Naive thymus-derived CD4-positive, alpha-beta T cell (primary cell): Measurements from ENCODE around the gene CSNK1G2. TPM values are rescaled to one million over a fixed set of nuclear protein-coding genes. Genes with fewer than 3 reads are reported as not detected.

Experiments used
- ATAC-seq: fragments of 150-1000 bp; cut with Tn5 transposase; 2 replicates; pipeline ENCODE4 v1.10.0; 2021; ENCODE audit warnings: mild to moderate bottlenecking, moderate library complexity
- CTCF ChIA-PET: fragments of 350-600 bp; sonication (Branson Sonifier 250); formaldehyde crosslinking; loops from one replicate; lab custom pipeline; 2021; ENCODE audit warnings: antibody characterized with exemption; lab: Charles Lee
- POLR2A ChIA-PET: fragments of 350-600 bp; sonication (Branson Sonifier 250); formaldehyde crosslinking; loops from one replicate; lab custom pipeline; 2021; ENCODE audit warnings: antibody characterized with exemption, inconsistent platforms; lab: Charles Lee
- DNase-seq, 9 donors: peaks; one replicate each; pipeline versions ENCODE4 v3.0.0 to v3.0.0-alpha.2; 2020 to 2022; ENCODE audit warnings: mixed read lengths in 1 of 9
- H3K27ac ChIP-seq: one replicate; pipeline ENCODE4 v1.7.0; 2013; ENCODE audit warnings: mild to moderate bottlenecking, low read depth, low read length, moderate library complexity
- H3K27me3 ChIP-seq, 2 donors: one replicate each; pipeline ENCODE4 v1.7.0; 2013; ENCODE audit warnings: low read length in 2 of 2, mild to moderate bottlenecking in 2 of 2, moderate library complexity in 2 of 2; ENCODE audit not compliant: control insufficient read depth in 2 of 2, insufficient read depth in 2 of 2
- H3K36me3 ChIP-seq, 3 experiments: 1 replicate in 2 of 3; 2 replicates in 1 of 3; pipeline ENCODE4 v1.7.0; 2013; ENCODE audit warnings: low read length in 3 of 3, mild to moderate bottlenecking in 3 of 3, moderate library complexity in 1 of 3; ENCODE audit not compliant: insufficient read depth in 3 of 3, control insufficient read depth in 2 of 3
- H3K4me1 ChIP-seq, 2 donors: one replicate each; pipeline ENCODE4 v1.7.0; 2013; ENCODE audit warnings: low read length in 2 of 2, mild to moderate bottlenecking in 2 of 2, moderate library complexity in 1 of 2; ENCODE audit not compliant: control insufficient read depth in 2 of 2, insufficient read depth in 2 of 2
- H3K4me3 ChIP-seq: 2 replicates; pipeline ENCODE4 v1.7.0; 2013; ENCODE audit warnings: mild to moderate bottlenecking, low read length
- H3K9me3 ChIP-seq, 3 experiments: 1 replicate in 2 of 3; 2 replicates in 1 of 3; pipeline ENCODE4 v1.7.0; 2013; ENCODE audit warnings: low read length in 3 of 3; ENCODE audit not compliant: control insufficient read depth in 2 of 3
- H3K27ac Mint-ChIP-seq, 9 donors: one replicate each; pipeline ENCODE4 v1.8.0; 2020 to 2022; ENCODE audit warnings: mixed read lengths in 9 of 9, mild to moderate bottlenecking in 8 of 9, moderate library complexity in 5 of 9, inconsistent platforms in 2 of 9
- H3K27me3 Mint-ChIP-seq, 5 donors: one replicate each; pipeline ENCODE4 v1.8.0; 2021 to 2022; ENCODE audit warnings: mixed read lengths in 5 of 5, mild to moderate bottlenecking in 1 of 5
- H3K36me3 Mint-ChIP-seq, 5 donors: one replicate each; pipeline ENCODE4 v1.8.0; 2020 to 2022; ENCODE audit warnings: mixed read lengths in 5 of 5, mild to moderate bottlenecking in 3 of 5, inconsistent platforms in 1 of 5
- H3K4me1 Mint-ChIP-seq, 7 donors: one replicate each; pipeline ENCODE4 v1.8.0; 2020 to 2022; ENCODE audit warnings: mixed read lengths in 7 of 7, mild to moderate bottlenecking in 3 of 7, inconsistent platforms in 1 of 7
- H3K4me3 Mint-ChIP-seq, 10 donors: one replicate each; pipeline ENCODE4 v1.8.0; 2020 to 2022; ENCODE audit warnings: mild to moderate bottlenecking in 10 of 10, mixed read lengths in 10 of 10, moderate library complexity in 6 of 10, inconsistent platforms in 2 of 10
- H3K9me3 Mint-ChIP-seq, 11 donors: one replicate each; pipeline ENCODE4 v1.8.0; 2020 to 2022; ENCODE audit warnings: mixed read lengths in 11 of 11, mild to moderate bottlenecking in 4 of 11, inconsistent platforms in 1 of 11, moderate library complexity in 1 of 11
- intact Hi-C, 2 donors: fragments of 100-400 bp; cut with micrococcal nuclease; formaldehyde crosslinking; loops; one replicate each; pipeline ENCODE4 v1.15.1; 2023
- polyA plus RNA-seq, 2 donors: library from polyadenylated mRNA; unstranded; fragments of 300-500 nt; fragmentation: Illumina TruSeq; gene quantifications; one replicate each; pipeline ENCODE4 v1.2.3, GENCODE V29; 2021
- total RNA-seq, 6 experiments: library from RNA in 5 of 6; stranded (reverse) in 5 of 6; gene quantifications; 1 replicate in 5 of 6; 2 replicates in 1 of 6; pipeline ENCODE4 v1.2.3 and lab custom pipeline; 2021 to 2026

CSNK1G2 gene
- total and polyA plus RNA-seq, 7 experiments from 2014 or later, result 18.1 to 145 (median 115) TPM

GRCh38 chr19:2021453-2022140, 80.6 kb downstream of the CSNK1G2 start:
- intact Hi-C loops, result no loop called here
- H3K27ac ChIP-seq, result no peak overlapping the region
- H3K4me1 ChIP-seq, result no peaks in the 10 kb centered on the region
- H3K9me3 ChIP-seq, result no peaks in the 10 kb centered on the region
- no peaks in the 10 kb centered on the region for H3K27me3 ChIP-seq
- Mint-ChIP-seq H3K9me3 (peaks cover 0 to 5% (median 0%) of the 10 kb centered on the region in 11 donors), H3K27me3 (peaks cover 0 to 4% (median 0%) of the 10 kb centered on the region in 5 donors), H3K4me3 (no peak overlapping the region), H3K36me3 (peaks cover 0 to 6% (median 0%) of the 10 kb centered on the region in 5 donors), H3K27ac (no peak overlapping the region), H3K4me1 (peaks cover 0 to 8% (median 5%) of the 10 kb centered on the region in 7 donors)
- no peak overlapping the region for H3K4me3 ChIP-seq
- no peaks in the 10 kb centered on the region for H3K36me3 ChIP-seq
- DNase-seq (no peak), ATAC-seq (no peak)
- ChIA-PET POLR2A (interaction anchor here (0.7 to 1.6 kb wide), 2 partner anchors 20 to 383 kb away, joined by 3 to 5 read pairs; no protein-coding TSS in a partner anchor), CTCF (no interaction called here)

GRCh38 chr19:2022289-2022688, 81.3 kb downstream of the CSNK1G2 start:
- H3K9me3 ChIP-seq, result no peaks in the 10 kb centered on the region
- no peaks in the 10 kb centered on the region for H3K36me3 ChIP-seq
- peaks cover 0 to 5% (median 0%) of the 10 kb centered on the region in 11 donors for H3K9me3 Mint-ChIP-seq
- peak overlapping the region in 2 of 9 donors; percentile 33 to 62 for H3K27ac Mint-ChIP-seq
- CTCF ChIA-PET, result interaction anchor here (0.6 kb wide), 1 partner anchor 70 kb away, joined by 5 read pairs; no protein-coding TSS in a partner anchor
- peaks cover 0 to 6% (median 0%) of the 10 kb centered on the region in 5 donors for H3K36me3 Mint-ChIP-seq
- peaks cover 0 to 8% (median 5%) of the 10 kb centered on the region in 7 donors for H3K4me1 Mint-ChIP-seq
- no peaks in the 10 kb centered on the region for H3K4me1 ChIP-seq
- peaks cover 0 to 4% (median 0%) of the 10 kb centered on the region in 5 donors for H3K27me3 Mint-ChIP-seq
- H3K4me3 Mint-ChIP-seq, result no peak overlapping the region
- H3K4me3 ChIP-seq, result no peak overlapping the region
- intact Hi-C loops, result no loop called here
- DNase-seq (no peak), ATAC-seq (no peak)
- POLR2A ChIA-PET, result interaction anchor here (0.6 to 1.6 kb wide), 4 partner anchors 17 to 44 kb away, joined by 3 to 5 read pairs (median 4); no protein-coding TSS in a partner anchor
- H3K27ac ChIP-seq, result no peak overlapping the region
- H3K27me3 ChIP-seq, result no peaks in the 10 kb centered on the region

- Histone ChIP-seq H3K36me3 (no peaks in the 10 kb centered on the region), H3K9me3 (no peaks in the 10 kb centered on the region), H3K27me3 (no peaks in the 10 kb centered on the region), H3K4me3 (no peak overlapping the region), H3K27ac (no peak overlapping the region), H3K4me1 (no peaks in the 10 kb centered on the region)
- POLR2A ChIA-PET, result interaction anchor here (0.8 to 1.0 kb wide), 2 partner anchors 9 to 50 kb away, joined by 3 to 4 read pairs; no protein-coding TSS in a partner anchor
- ATAC-seq (no peak), DNase-seq (no peak)
- H3K27me3 Mint-ChIP-seq, result peaks cover 0 to 4% (median 0%) of the 10 kb centered on the region in 5 donors
- H3K36me3 Mint-ChIP-seq, result peaks cover 0 to 6% (median 0%) of the 10 kb centered on the region in 5 donors
- peak overlapping the region in 1 of 9 donors; percentile 37 for H3K27ac Mint-ChIP-seq
- peaks cover 0 to 5% (median 0%) of the 10 kb centered on the region in 11 donors for H3K9me3 Mint-ChIP-seq
- intact Hi-C loops, result no loop called here
- CTCF ChIA-PET, result interaction anchor here (0.6 to 1.0 kb wide), 2 partner anchors 10 to 15 kb away, joined by 3 to 4 read pairs; no protein-coding TSS in a partner anchor
- peaks cover 0 to 11% (median 3%) of the 10 kb centered on the region in 7 donors for H3K4me1 Mint-ChIP-seq
- H3K4me3 Mint-ChIP-seq, result no peak overlapping the region
Measured at GRCh38 chr19:2026770-2027169, 85.8 kb downstream of the CSNK1G2 start.

GRCh38 chr19:2027361-2027760, 86.4 kb downstream of the CSNK1G2 start:
- no peak for DNase-seq

More at GRCh38 chr19:2027361-2027760, 86.4 kb downstream of the CSNK1G2 start:
- intact Hi-C loops, result no loop called here
- H3K9me3 Mint-ChIP-seq, result peaks cover 0 to 5% (median 0%) of the 10 kb centered on the region in 11 donors
- ChIA-PET POLR2A (interaction anchor here (0.9 to 1.0 kb wide), 2 partner anchors 10 to 21 kb away, joined by 3 to 4 read pairs; no protein-coding TSS in a partner anchor), CTCF (interaction anchor here (0.6 to 1.0 kb wide), 2 partner anchors 10 to 15 kb away, joined by 3 to 4 read pairs; no protein-coding TSS in a partner anchor)
- H3K36me3 ChIP-seq, result no peaks in the 10 kb centered on the region
- no peaks in the 10 kb centered on the region for H3K9me3 ChIP-seq
- no peak for ATAC-seq
- peaks cover 0 to 2% (median 0%) of the 10 kb centered on the region in 5 donors for H3K27me3 Mint-ChIP-seq
- H3K27ac Mint-ChIP-seq, result peak overlapping the region in 3 of 9 donors; percentile 17 to 69 (median 37)
- H3K36me3 Mint-ChIP-seq, result peaks cover 0 to 6% (median 0%) of the 10 kb centered on the region in 5 donors
- peaks cover 4 to 5% of the 10 kb centered on the region in 2 donors for H3K4me1 ChIP-seq
- no peak overlapping the region for H3K4me3 Mint-ChIP-seq
- no peak overlapping the region for H3K4me3 ChIP-seq
- no peak overlapping the region for H3K27ac ChIP-seq
- peaks cover 5 to 17% (median 9%) of the 10 kb centered on the region in 7 donors for H3K4me1 Mint-ChIP-seq
- no peaks in the 10 kb centered on the region for H3K27me3 ChIP-seq

Other genes with a start within 250 kb of the CSNK1G2 start
- gene ONECUT3, start 187.7 kb upstream of the CSNK1G2 start, total RNA-seq, result not detected
- not detected for gene ONECUT3, start 187.7 kb upstream of the CSNK1G2 start, polyA plus RNA-seq
- 10 to 100 TPM in 1 of 5 experiments, 1 to 10 TPM in 4; 1.8 to 15.3 (median 4.0) TPM for gene ATP8B3, start 128.9 kb upstream of the CSNK1G2 start, total RNA-seq
- gene ATP8B3, start 128.9 kb upstream of the CSNK1G2 start, polyA plus RNA-seq, result under 1 TPM; 0.83 TPM
- 10 to 100 TPM; 52.7 to 92.6 (median 73.1) TPM for gene REXO1, start 92.7 kb upstream of the CSNK1G2 start, total RNA-seq
- gene REXO1, start 92.7 kb upstream of the CSNK1G2 start, polyA plus RNA-seq, result 1 to 10 TPM; 5.4 to 9.6 TPM
- 10 to 100 TPM; 20.5 to 65.2 (median 21.1) TPM for gene KLF16, start 77.6 kb upstream of the CSNK1G2 start, total RNA-seq
- under 1 TPM; 0.41 to 0.47 TPM for gene KLF16, start 77.6 kb upstream of the CSNK1G2 start, polyA plus RNA-seq
- 100 to 1,000 TPM in 4 of 5 experiments, 10 to 100 TPM in 1; 92.9 to 175 (median 127) TPM for gene ABHD17A, start 55.7 kb upstream of the CSNK1G2 start, total RNA-seq
- gene ABHD17A, start 55.7 kb upstream of the CSNK1G2 start, polyA plus RNA-seq, result 100 to 1,000 TPM; 135 to 140 TPM
- 10 to 100 TPM in 2 of 5 experiments, 1 to 10 TPM in 3; 3.5 to 13.5 (median 6.1) TPM for gene ADAT3, start 35.8 kb upstream of the CSNK1G2 start, total RNA-seq
- 1 to 10 TPM; 2.2 to 5.9 TPM for gene ADAT3, start 35.8 kb upstream of the CSNK1G2 start, polyA plus RNA-seq
- 10 to 100 TPM; 17.6 to 35.5 (median 23.0) TPM for gene SCAMP4, start 35.8 kb upstream of the CSNK1G2 start, total RNA-seq
- gene SCAMP4, start 35.8 kb upstream of the CSNK1G2 start, polyA plus RNA-seq, result 10 to 100 TPM; 11.8 to 12.8 TPM
- 10 to 100 TPM; 53.0 to 70.8 (median 67.5) TPM for gene BTBD2, start 74.5 kb downstream of the CSNK1G2 start, total RNA-seq
- gene BTBD2, start 74.5 kb downstream of the CSNK1G2 start, polyA plus RNA-seq, result 1 to 10 TPM; 5.2 to 6.5 TPM
- 100 to 1,000 TPM; 190 to 347 (median 238) TPM for gene MKNK2, start 110.1 kb downstream of the CSNK1G2 start, total RNA-seq
- gene MKNK2, start 110.1 kb downstream of the CSNK1G2 start, polyA plus RNA-seq, result 10 to 100 TPM; 28.8 to 52.9 TPM
- gene MOB3A, start 155.2 kb downstream of the CSNK1G2 start, total RNA-seq, result 100 to 1,000 TPM in 4 of 5 experiments, 10 to 100 TPM in 1; 93.2 to 269 (median 117) TPM
- 100 to 1,000 TPM in 1 of 2 donors, 10 to 100 TPM in 1; 49.5 to 114 TPM for gene MOB3A, start 155.2 kb downstream of the CSNK1G2 start, polyA plus RNA-seq
- 10 to 100 TPM; 12.2 to 26.8 (median 15.7) TPM for gene IZUMO4, start 155.7 kb downstream of the CSNK1G2 start, total RNA-seq
- 1 to 10 TPM in 1 of 2 donors, under 1 TPM in 1; 0.73 to 1.9 TPM for gene IZUMO4, start 155.7 kb downstream of the CSNK1G2 start, polyA plus RNA-seq
- 100 to 1,000 TPM in 1 of 5 experiments, 10 to 100 TPM in 4; 63.7 to 106 (median 80.3) TPM for gene AP3D1, start 210.4 kb downstream of the CSNK1G2 start, total RNA-seq
- 10 to 100 TPM; 12.3 to 41.7 TPM for gene AP3D1, start 210.4 kb downstream of the CSNK1G2 start, polyA plus RNA-seq
- 10 to 100 TPM; 27.8 to 66.1 (median 38.3) TPM for gene DOT1L, start 222.8 kb downstream of the CSNK1G2 start, total RNA-seq
- 1 to 10 TPM in 1 of 2 donors, under 1 TPM in 1; 0.32 to 1.1 TPM for gene DOT1L, start 222.8 kb downstream of the CSNK1G2 start, polyA plus RNA-seq